ENCODE results near the gene SGSM2.
"Not testable (repeated sequence)": the region's sequence is repeated elsewhere in the genome, so short reads cannot be mapped to it uniquely, and the experiment has no call there.

Gene SGSM2

DNA sequence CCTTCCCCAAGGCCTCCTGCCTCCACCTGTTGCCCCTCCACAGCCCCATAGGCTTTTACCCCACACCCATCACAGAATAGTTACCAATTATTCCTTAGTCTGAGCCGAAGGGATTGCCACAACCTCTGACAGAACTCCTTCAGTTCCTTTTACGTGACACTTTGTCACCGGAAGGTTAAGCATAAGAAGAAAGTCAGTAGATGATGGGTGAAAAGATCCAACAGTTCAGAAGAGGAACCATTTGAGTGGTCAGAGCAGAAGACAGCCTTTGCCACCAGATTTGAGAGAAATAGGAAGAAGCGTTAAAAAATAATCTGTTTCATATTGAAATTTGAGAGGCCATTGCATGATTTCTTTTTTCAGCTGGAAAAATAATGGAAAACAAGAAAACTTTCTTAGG lies 32.4 kb upstream of the SGSM2 start:
- no peaks in the 10 kb centered on the region for H3K4me1 ChIP-seq (ENCODE audit: low read length)
- no peak overlapping the region for H3K9ac ChIP-seq (ENCODE audit: low read length)
- no peaks in the 10 kb centered on the region; the same call in 1 of the 2 replicates for H3F3A ChIP-seq (ENCODE audit: insufficient read depth, low read length)
- H4K20me1 ChIP-seq (ENCODE audit: insufficient read depth, low read length) = no peaks in the 10 kb centered on the region
- H3K27ac ChIP-seq (ENCODE audit: low read length) = no peak overlapping the region
- H3K4me3 ChIP-seq (ENCODE audit: low read length) = no peak overlapping the region
- no peaks in the 10 kb centered on the region for H3K27me3 ChIP-seq (replicated peaks; ENCODE audit: insufficient read depth, low read length)
- no peak for DNase-seq
- H3K9me2 ChIP-seq (replicated peaks; ENCODE audit: insufficient read depth, low read length) = no peaks in the 10 kb centered on the region
- peaks cover 37% of the 10 kb centered on the region for H3K79me2 ChIP-seq (ENCODE audit: low read length)
- no peaks in the 10 kb centered on the region for H3K9me3 ChIP-seq (replicated peaks; ENCODE audit: insufficient read depth, low read length)
- H3K36me3 ChIP-seq (replicated peaks; ENCODE audit: insufficient read depth, low read length) = 0 out of 2 replicates have a peak, but pooled peaks cover 3% of the 10 kb centered on the region
- TF ChIP-seq, protein P1, sequence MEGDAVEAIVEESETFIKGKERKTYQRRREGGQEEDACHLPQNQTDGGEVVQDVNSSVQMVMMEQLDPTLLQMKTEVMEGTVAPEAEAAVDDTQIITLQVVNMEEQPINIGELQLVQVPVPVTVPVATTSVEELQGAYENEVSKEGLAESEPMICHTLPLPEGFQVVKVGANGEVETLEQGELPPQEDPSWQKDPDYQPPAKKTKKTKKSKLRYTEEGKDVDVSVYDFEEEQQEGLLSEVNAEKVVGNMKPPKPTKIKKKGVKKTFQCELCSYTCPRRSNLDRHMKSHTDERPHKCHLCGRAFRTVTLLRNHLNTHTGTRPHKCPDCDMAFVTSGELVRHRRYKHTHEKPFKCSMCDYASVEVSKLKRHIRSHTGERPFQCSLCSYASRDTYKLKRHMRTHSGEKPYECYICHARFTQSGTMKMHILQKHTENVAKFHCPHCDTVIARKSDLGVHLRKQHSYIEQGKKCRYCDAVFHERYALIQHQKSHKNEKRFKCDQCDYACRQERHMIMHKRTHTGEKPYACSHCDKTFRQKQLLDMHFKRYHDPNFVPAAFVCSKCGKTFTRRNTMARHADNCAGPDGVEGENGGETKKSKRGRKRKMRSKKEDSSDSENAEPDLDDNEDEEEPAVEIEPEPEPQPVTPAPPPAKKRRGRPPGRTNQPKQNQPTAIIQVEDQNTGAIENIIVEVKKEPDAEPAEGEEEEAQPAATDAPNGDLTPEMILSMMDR (IDR thresholded peaks at IDR 0.05; ENCODE audit: low read length) = no peak
- TF ChIP-seq EZH2phosphoT487 (IDR thresholded peaks at IDR 0.05; ENCODE audit: low read length) (no peak), EZH2 (optimal IDR thresholded peaks at IDR 0.05; ENCODE audit: low read depth, low read length) (no peak)
- no peak overlapping the region for H2AFZ ChIP-seq (ENCODE audit: low read length)
- H3K4me2 ChIP-seq (ENCODE audit: low read depth, low read length) = no peak overlapping the region

DNA sequence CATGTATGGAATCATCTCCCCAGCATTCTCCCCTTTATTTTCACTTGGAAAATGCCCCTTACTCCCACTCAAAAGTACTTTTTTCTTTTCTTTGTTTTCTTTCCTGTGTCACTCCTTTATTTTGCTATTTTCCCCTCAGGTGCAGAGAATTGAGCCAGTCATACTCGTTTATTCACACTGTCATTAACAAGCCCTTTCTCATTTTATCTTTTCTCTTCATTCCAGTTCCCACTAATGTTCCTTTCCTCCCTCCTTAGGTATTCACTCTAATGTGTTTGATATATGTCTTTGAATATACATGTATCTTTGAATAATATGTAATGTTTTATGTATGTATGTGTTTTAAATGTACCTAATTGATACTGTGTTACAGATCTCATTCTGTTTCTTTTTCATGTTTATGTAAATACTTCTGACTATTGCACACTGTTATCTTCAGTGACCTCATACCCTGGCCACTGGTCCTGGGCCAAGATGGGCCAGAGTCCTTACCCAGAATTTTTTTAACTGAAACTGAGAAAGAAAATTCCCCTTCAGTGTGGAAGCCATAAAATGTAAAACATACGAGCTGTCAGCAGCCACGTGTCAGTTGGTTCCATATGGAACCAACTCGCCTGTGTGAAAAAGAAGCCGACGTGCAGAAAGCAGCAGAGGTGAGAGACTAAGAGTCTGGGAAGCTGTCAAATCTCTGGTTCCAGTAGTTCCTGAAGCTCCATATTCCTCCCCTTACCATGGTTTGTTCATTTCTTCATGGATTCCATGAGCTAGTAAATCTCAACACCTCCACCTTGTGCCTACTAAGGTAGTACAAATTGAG lies 27.8 kb upstream of the SGSM2 start:
- no peak for DNase-seq
- H3K27ac ChIP-seq (ENCODE audit: low read length) = no peak overlapping the region
- H3F3A ChIP-seq (ENCODE audit: insufficient read depth, low read length) = no peaks in the 10 kb centered on the region; the same call in 1 of the 2 replicates
- no peak for TF ChIP-seq EZH2phosphoT487 (IDR thresholded peaks at IDR 0.05; ENCODE audit: low read length)
- TF ChIP-seq, protein P1 (IDR thresholded peaks at IDR 0.05; ENCODE audit: low read length) = no peak
- no peak for TF ChIP-seq EZH2 (optimal IDR thresholded peaks at IDR 0.05; ENCODE audit: low read depth, low read length)
- H4K20me1 ChIP-seq (ENCODE audit: insufficient read depth, low read length) = no peaks in the 10 kb centered on the region
- H3K4me3 ChIP-seq (ENCODE audit: low read length) = no peak overlapping the region
- no peaks in the 10 kb centered on the region for H3K27me3 ChIP-seq (replicated peaks; ENCODE audit: insufficient read depth, low read length)
- no peaks in the 10 kb centered on the region for H3K4me1 ChIP-seq (ENCODE audit: low read length)
- H2AFZ ChIP-seq (ENCODE audit: low read length) = no peak overlapping the region
- no peaks in the 10 kb centered on the region for H3K79me2 ChIP-seq (ENCODE audit: low read length)
- no peaks in the 10 kb centered on the region for H3K36me3 ChIP-seq (replicated peaks; ENCODE audit: insufficient read depth, low read length)
- no peaks in the 10 kb centered on the region for H3K9me3 ChIP-seq (replicated peaks; ENCODE audit: insufficient read depth, low read length)
- H3K4me2 ChIP-seq (ENCODE audit: low read depth, low read length) = no peak overlapping the region
- H3K9ac ChIP-seq (ENCODE audit: low read length) = no peak overlapping the region
- H3K9me2 ChIP-seq (replicated peaks; ENCODE audit: insufficient read depth, low read length) = no peaks in the 10 kb centered on the region

DNA sequence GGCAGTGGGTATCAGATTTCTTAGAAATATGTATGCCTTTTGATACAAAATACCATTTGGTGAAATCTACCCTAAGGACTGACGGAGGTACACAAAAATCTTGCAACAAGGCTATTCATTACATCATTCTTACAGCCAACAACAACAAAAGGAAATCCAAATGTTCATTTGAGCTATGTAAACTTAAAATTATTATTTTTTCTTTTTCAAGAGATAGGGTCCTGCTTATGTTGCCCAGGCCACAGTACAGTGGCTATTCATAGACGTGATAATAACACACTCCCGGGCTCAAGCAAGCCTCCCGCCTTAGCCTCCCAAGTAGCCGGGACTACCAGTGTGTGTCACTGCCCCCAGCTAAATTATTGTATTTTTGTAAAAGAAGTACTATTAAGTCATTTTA lies 24.6 kb upstream of the SGSM2 start:
- DNase-seq = no peak
- Histone ChIP-seq H4K20me1 (ENCODE audit: insufficient read depth, low read length) (no peaks in the 10 kb centered on the region), H3K79me2 (ENCODE audit: low read length) (no peaks in the 10 kb centered on the region), H3K4me1 (ENCODE audit: low read length) (no peaks in the 10 kb centered on the region), H3F3A (ENCODE audit: insufficient read depth, low read length) (no peaks in the 10 kb centered on the region; the same call in none of the 2 replicates), H3K27ac (ENCODE audit: low read length) (no peak overlapping the region), H2AFZ (ENCODE audit: low read length) (no peak overlapping the region), H3K9ac (ENCODE audit: low read length) (no peak overlapping the region), H3K36me3 (replicated peaks; ENCODE audit: insufficient read depth, low read length) (no peaks in the 10 kb centered on the region), H3K4me2 (ENCODE audit: low read depth, low read length) (no peak overlapping the region), H3K9me3 (replicated peaks; ENCODE audit: insufficient read depth, low read length) (no peaks in the 10 kb centered on the region), H3K9me2 (replicated peaks; ENCODE audit: insufficient read depth, low read length) (no peaks in the 10 kb centered on the region), H3K4me3 (ENCODE audit: low read length) (no peak overlapping the region), H3K27me3 (replicated peaks; ENCODE audit: insufficient read depth, low read length) (no peaks in the 10 kb centered on the region)
- no peak for TF ChIP-seq EZH2 (optimal IDR thresholded peaks at IDR 0.05; ENCODE audit: low read depth, low read length)
- no peak for TF ChIP-seq EZH2phosphoT487 (IDR thresholded peaks at IDR 0.05; ENCODE audit: low read length)
- TF ChIP-seq, protein P1 (IDR thresholded peaks at IDR 0.05; ENCODE audit: low read length) = no peak

DNA sequence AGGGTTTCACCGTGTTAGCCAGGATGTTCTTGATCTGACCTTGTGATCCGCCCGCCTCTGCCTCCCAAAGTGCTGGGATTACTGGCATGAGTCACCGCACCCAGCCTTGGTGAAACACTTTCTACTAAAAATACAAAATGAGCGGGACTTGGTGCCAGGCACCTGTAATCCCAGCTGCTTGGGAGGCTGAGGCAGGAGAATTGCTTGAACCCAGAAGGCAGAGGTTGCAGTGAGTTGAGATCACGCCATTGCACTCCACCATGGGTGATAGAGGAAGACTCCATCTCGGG lies 20.4 kb upstream of the SGSM2 start:
- not testable (repeated sequence) for H3K9ac ChIP-seq (ENCODE audit: low read length); H3K4me3 ChIP-seq (ENCODE audit: low read length); H3K4me1 ChIP-seq (ENCODE audit: low read length); H4K20me1 ChIP-seq (ENCODE audit: insufficient read depth, low read length); DNase-seq; H3K9me3 ChIP-seq (replicated peaks; ENCODE audit: insufficient read depth, low read length); H3K27ac ChIP-seq (ENCODE audit: low read length); H2AFZ ChIP-seq (ENCODE audit: low read length); H3K79me2 ChIP-seq (ENCODE audit: low read length); H3K36me3 ChIP-seq (replicated peaks; ENCODE audit: insufficient read depth, low read length); H3K9me2 ChIP-seq (replicated peaks; ENCODE audit: insufficient read depth, low read length); H3K27me3 ChIP-seq (replicated peaks; ENCODE audit: insufficient read depth, low read length); H3K4me2 ChIP-seq (ENCODE audit: low read depth, low read length); H3F3A ChIP-seq (ENCODE audit: insufficient read depth, low read length)
